ENCODE results near the gene SPATA32. TPM values are rescaled to one million over a fixed set of nuclear protein-coding genes. Genes with fewer than 3 reads are reported as not detected.
A peak's percentile ranks its signal among the peaks of the same experiment; 100 is the strongest.

SPATA32 gene
- polyA plus RNA-seq, 1 donor = not detected

DNA sequence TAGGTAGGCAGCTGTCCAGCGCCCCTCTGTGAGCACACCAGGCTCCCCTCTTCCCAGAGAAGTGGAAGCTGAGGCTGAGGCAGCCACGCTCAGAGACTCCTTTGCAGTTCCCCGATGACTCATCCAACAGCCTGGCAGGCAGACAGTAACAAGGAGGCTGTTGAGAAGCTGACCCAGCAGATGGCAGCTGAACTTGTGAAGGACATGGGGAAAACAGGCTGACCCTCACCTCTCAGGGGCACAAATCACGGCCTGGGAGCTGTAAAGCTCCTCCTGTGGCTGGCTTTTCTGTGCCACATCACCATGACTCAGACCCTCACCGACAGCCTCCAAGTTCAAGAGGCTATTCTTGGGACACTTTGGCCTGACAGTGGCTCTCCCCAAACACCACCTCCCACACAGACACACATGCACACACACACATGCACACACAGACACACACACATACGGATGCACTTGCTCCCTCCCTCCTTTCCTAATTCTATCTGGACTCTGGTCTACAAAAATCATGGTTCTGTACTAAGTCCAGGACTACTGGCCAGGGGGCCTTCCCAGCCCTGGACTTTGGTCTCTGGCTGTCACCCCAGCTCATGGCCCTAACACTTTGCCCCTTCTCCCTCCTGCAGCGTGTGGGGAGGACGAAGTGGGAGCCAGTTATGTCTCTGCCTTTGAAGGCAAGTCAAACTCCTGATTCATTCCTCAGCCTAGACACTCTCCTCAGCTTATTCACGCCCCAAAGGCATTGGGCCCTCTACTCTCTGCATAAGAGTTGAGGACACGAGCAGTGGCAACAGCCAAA, 31.7 kb upstream of the SPATA32 start:
- DNase-seq = no peak

GRCh38 chr17:45292696-45293412, 31.0 kb upstream of the SPATA32 start:
- DNase-seq = no peak

DNA sequence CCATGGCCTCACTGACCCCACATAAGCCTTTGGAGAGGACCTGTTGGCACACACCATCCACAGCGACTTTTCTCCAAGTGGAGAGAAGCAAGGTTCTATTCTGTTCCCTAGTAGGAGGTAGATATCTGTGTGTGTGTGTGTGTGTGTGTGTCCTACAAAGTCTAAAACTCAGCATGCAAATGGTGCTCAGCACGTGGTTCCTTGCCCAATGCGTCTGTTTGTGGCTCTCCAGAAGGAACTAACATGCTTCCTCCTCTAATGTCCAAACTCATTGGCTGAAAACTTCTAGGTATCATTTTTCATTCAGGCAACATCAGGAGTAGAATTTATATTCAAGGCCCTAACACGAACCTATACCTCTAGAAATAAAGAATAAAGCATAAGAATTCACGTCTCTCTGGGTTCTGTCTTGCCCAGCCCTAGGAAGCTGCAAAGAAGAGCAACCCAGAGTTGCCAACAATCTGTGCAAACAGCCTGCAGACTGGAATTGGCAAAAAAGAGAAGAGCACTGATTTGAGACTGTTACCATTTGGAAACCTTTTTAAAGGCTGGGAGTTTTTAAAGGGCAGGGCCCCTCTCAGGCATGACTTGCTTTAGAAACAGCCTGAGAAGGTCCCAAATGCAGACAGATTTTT, 29.4 kb upstream of the SPATA32 start:
- no peak for DNase-seq

DNA sequence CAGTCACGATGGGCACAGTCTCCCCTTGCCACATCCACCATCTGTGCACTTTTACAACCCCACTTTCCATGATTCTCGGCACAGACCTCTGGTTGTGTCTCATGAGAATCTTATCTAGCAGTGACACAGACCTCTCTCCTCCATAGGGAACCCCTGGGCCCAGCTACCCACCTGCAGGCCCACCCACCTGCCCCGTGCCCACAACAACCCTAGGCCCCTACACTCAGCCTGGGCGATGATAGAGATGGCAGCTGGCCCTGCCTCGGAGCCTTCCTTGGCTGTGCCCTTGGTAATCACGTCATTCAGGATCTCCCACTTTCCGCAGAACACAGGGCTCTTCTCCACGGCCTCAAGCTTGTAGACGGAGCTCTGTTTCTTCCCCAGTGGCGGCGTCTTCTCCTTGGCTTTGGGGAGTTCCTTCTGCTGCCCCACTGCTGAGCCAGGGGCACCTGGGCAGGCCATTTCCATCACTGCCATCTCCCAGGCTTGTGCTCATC, 28.4 kb upstream of the SPATA32 start:
- DNase-seq = no peak

DNA sequence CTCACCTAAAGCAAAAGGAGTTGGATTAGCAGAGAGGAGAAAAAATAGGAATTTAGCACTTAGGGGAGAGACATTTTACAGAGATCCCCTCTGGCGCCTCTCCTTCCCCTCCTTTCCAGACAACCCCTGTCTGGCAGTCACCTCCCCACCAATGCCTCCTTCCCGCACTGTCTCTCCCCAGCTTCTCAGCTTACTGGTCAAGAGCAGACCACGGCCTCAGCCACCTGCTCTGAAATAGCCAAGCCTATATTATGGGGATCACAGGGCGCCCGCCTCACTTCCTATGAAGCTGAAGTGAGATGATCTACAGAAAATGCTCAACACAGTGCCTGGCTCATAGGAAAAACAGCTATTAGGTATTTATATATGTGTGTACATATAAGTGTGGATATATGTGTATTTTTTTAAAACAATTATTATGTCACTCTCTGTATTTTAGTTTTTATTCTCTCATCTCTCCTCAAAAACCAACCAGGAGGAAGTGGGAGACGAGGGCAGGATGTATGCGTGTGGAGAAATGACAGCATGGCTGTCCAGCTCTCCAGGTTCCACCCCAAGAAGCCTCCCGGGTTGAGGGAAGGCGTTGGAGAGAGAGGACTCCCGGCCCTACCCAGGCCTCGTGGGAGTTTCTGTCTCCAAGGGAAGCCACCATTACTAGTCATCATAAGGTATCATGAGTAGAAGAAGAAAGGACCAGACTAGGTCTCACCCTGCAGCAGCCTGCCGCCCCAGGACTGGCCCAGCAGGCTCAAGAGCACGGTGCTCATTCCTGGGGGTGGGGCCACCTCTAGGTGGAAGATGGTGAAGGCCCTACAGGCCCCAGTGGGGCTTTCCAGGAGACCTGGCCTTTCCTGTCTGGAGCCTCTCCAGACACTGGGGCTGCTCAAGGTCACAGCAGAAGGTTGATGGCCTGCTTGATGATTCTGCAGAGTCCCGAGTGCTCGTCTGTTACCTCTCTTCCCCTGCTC, 27.7 kb upstream of the SPATA32 start:
- no peak for DNase-seq

- no peak for DNase-seq
Measured at GRCh38 chr17:45288825-45289224, 26.9 kb upstream of the SPATA32 start.

- DNase-seq = peak; percentile 52
Measured at GRCh38 chr17:45287526-45288500, 25.9 kb upstream of the SPATA32 start.

DNA sequence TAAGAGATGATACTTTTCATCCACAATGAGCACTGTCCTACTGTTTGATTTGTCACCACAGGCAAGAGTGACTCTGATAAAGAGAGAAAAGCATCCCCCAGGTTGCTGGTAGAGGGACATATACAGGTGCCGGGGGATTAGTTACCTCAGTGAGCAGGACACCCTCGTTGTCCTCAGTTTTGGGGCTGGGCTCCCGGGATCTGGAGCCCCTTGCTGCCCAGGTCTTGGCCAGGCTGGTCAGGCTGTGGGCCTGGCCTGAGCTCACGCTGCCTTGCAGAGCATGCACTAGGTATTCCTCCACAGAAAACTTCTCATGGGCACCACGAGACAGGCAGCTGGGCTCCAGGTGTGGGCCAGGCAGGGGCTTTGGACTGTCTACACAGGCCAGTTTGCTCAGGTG, 24.4 kb upstream of the SPATA32 start:
- DNase-seq = no peak

- no peak for DNase-seq
Measured at GRCh38 chr17:45284176-45285140, 22.6 kb upstream of the SPATA32 start.

DNA sequence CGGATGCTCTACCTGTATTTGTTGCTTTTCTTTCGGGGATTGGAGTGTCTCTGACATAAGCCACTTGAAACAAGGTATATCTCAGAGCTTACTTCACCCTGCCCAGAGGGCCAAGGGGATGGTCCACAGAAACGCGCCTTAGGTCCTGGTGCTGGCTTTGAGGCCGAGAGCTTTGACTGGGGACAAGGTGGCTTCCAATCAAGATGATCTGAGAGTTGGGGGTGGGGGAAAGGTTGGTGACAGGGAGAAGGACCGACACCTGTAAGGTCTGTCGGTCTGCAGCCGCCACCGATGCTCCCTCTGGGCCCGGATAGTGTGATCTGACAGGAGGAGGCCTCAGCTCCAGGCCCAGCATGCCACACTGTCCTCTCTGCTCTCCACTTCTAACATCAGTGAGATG, 21.8 kb upstream of the SPATA32 start:
- DNase-seq = no peak

DNA sequence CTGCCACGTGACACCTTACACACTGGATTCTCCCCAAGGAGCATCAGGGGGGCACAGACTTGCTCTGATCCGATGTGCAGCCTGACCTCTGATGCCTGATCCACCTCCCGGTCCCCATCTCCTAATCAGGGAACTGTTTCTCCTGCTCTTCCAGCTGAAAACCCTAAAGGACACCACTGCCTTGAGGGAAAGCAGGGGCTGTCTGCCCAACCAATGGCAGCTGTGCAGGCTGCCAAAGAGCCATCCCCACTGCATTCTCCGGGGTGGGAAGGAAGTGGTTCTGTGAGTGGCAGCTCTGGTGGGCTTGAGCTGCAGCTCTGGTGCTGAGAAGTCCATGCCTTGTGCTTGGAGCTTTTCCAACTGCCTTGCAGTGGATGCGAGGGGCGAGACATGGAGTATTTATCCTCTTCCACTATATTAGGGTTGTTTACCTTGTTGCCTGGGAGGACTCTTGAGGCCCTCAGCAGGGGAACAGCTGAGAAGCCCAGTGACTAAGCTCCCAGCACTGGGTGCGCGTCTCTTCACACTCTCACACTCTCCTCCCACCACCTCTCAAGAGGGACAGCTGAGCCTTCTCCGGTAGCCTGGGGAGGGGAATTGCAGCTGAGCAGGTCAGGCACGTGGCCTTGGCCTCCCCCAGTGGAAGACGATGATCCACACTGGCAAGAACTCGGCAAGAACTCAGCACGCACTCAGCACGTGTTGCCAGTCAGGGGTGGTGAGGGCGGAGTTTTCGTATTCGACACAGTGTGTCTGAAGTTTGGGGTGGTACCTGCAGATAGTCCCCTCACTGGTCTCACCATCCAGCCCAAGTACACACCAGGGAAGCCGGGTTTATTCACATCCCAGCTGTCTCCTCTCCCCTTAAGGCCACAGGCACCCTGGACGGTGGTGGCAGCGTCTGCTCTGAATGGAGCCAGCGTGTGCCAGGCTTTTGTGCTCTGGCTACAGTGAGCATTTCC, 21.1 kb upstream of the SPATA32 start:
- DNase-seq = no peak

DNA sequence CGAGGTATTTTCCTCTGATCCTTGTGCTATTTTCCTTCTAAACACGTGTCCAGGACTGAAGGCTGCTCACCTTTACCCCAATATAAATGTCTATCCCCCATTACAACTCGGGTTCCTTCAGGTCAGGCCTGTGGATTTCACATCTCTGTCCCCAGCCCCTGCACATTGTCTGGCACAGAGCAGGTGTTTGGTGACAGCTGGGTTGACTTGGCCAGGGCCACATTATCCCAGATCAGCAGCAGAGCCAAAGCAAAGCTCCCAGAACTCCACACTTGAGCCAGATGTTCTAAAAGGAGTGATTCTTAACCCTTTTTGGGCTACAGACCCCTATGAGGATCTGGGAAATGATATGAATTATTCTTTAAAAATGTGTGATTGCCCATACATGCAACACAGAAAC, 18.0 kb upstream of the SPATA32 start:
- DNase-seq = no peak

- peak; percentile 52 for DNase-seq
Measured at GRCh38 chr17:45277992-45278391, 16.1 kb upstream of the SPATA32 start.

DNA sequence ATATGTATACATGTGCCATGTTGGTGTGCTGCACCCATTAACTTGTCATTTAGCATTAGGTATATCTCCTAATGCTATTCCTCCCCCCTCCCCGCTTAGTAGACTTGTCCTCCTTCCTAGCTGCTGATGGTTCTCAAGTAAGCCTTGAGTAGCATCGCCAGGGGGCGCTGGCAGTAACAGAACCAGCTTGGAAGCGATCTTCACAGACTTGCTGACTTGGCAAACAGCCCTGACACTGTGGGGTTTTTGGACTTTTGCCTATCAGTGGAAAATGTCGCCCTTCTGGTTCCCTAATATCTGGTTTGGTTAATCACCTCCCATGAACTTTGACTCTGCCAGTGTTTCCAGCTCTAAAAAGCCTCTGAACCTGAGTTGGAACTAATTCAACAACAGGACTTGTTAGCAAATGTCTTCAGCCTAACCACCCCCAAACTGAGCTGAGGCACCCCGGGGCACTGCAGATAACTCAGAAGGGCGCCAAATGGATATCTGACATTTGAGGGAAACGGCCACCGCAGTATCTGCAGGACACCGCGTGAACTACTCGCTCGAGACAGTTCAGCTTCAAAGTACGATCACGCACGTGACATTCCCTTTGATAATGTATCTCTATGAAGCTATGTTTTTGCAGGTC, 15.4 kb upstream of the SPATA32 start:
- DNase-seq = peak; percentile 85

GRCh38 chr17:45276031-45276430, 14.1 kb upstream of the SPATA32 start:
- peak; percentile 54 for DNase-seq

DNA sequence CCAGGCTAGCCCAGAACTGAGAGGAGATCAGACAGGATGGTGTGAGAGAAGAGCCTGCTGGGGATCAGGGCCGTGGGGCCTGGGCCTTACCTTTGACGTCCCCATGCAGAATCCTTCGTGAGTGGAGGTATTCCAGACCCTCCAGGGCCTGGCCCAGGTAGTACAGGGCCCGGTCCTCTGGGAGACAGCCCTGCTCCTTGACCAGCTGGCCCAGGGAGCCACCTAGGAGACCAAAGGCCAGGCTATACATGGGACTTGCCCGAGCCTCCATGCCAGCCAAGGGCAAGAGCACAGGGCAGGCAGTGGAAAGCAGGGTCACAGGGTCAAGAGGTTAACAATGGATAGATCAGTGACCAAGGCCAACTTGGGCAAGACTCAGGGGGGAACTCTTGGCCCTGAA, 12.1 kb upstream of the SPATA32 start:
- no peak for DNase-seq

DNA sequence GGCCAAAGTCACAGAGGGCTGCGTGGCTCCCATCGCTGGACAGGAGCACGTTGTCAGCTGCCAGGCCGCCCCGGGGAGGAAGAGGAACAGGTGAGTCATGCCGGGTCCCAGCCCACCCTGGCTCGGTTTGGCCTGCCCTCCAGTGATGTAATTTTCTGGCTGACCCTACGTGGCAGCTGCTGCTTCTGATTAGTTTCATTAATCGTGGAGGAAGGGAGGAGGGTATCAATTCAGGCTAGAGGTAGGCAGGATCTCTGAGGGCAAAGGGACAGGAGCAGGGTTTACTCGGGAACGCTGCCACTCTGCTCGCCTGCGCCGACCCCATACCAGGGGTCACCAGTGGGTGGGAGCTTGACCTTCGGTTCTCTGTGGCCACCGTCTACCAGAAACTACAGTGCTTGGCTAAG, 11.7 kb upstream of the SPATA32 start:
- no peak for DNase-seq

DNA sequence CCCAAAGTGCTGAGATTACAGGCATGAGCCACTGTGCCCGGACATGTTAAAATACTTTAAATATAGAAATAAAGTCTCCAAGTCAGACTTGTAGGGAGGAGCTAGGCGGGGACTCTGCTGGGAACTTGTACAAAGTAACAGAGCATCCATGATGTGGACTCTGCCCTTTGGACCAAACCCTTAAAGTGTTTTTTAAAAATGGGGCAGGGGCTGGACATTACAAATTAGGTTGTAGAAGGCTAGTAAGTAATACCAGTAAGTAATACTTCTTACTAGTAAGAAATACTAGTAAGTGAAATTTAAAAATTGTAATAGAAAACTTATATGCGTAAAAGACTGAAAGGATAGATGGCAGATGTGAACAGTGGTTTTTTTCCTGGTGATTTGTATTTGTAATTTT, 9.7 kb upstream of the SPATA32 start:
- no peak for DNase-seq
